Thyroid gland (tissue), 4 donors: ENCODE measurements around the gene ERFL.

Experiments used
- POLR2A ChIP-seq, 2 donors: fragments of 450-650 bp; IDR thresholded peaks; one replicate each; pipeline ENCODE4 v1.6.1; 2017; ENCODE audit warnings: antibody characterized with exemption in 2 of 2, mild to moderate bottlenecking in 2 of 2, moderate library complexity in 1 of 2
- TF ChIP-seq, protein P1 (sequence below), 6 experiments: fragments of 200-600 bp in 3 of 6; fragments of 450-650 bp in 3 of 6; sonication (generic) in 3 of 6; IDR thresholded peaks; one replicate each; pipeline ENCODE4 v1.5.1; 2016 to 2019; ENCODE audit warnings: antibody characterized with exemption in 6 of 6, mild to moderate bottlenecking in 2 of 6, inconsistent platforms in 1 of 6, moderate library complexity in 1 of 6

DNA sequence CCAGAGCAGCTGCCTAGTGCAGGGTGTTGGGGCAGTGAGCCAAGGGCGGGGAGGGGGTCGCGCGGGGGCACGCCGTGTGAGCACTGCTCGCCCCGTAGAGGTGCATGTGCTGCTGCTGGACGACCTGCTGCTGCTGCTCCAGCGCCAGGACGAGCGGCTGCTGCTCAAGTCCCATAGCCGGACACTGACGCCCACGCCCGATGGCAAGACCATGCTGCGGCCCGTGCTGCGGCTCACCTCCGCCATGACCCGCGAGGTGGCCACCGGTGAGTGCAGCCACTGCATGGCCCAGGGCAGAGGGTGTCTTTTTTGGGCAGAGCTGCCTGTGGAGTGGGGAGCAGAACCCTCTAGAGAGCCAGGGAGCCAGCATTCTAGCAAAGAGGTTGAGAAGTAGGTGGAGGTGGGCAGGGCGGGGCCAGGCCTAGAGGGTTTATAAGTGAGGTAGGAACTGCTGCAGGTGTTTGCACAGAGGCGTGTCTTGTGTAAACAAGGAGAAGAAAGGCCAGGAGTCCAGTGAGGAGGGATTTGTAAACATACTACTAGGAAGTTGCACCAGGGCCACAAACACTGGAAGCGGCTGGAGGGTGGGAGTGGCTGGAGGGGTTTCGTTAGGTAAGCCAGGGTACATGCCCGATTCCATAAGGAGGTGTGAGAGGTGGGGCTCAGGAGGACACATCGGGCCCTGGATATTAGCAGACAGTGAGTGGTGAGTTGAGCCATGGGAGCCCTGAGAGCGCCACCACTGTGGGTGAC lies 24.0 kb downstream of the ERFL start:
- TF ChIP-seq, protein P1, sequence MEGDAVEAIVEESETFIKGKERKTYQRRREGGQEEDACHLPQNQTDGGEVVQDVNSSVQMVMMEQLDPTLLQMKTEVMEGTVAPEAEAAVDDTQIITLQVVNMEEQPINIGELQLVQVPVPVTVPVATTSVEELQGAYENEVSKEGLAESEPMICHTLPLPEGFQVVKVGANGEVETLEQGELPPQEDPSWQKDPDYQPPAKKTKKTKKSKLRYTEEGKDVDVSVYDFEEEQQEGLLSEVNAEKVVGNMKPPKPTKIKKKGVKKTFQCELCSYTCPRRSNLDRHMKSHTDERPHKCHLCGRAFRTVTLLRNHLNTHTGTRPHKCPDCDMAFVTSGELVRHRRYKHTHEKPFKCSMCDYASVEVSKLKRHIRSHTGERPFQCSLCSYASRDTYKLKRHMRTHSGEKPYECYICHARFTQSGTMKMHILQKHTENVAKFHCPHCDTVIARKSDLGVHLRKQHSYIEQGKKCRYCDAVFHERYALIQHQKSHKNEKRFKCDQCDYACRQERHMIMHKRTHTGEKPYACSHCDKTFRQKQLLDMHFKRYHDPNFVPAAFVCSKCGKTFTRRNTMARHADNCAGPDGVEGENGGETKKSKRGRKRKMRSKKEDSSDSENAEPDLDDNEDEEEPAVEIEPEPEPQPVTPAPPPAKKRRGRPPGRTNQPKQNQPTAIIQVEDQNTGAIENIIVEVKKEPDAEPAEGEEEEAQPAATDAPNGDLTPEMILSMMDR (IDR thresholded peaks at IDR 0.05), result no peak
- TF ChIP-seq POLR2A (IDR thresholded peaks at IDR 0.05), result no peak
